Measurements from ENCODE around the gene CFAP100.

DNA sequence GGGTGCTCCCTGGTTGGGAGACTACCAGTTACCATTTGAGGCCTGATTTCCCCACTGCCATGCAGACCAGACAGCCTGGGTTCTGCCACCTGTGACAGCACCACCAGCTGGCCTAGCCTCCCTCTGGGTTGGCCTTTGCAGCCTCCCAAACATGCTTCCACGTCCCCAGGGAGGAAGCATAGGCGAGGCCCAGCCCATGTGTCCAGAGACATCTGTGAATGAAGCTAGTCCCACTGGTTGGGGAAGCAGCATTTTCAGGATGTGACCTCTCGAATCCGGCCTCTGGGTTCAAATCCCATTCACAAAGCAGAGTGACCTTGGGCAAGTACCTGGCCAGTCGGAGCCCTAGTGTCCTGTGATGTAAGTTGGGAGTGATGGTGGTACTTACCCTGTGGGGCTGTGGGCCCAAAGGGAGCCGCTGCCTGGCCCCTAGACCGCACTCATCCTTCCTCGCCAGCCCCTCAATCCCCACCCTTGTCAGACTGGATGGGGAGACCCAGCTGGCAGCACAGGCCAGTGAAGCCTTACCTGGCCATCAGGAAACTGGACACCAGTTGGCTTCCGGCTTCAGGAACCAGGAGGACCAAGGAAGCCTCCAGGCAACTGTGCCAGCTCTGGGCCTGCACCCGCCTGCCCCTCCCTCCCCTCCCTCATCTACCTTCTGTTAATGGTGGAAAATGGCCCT is 43.5 kb upstream of the CFAP100 start:
- TF ChIP-seq, protein P1, sequence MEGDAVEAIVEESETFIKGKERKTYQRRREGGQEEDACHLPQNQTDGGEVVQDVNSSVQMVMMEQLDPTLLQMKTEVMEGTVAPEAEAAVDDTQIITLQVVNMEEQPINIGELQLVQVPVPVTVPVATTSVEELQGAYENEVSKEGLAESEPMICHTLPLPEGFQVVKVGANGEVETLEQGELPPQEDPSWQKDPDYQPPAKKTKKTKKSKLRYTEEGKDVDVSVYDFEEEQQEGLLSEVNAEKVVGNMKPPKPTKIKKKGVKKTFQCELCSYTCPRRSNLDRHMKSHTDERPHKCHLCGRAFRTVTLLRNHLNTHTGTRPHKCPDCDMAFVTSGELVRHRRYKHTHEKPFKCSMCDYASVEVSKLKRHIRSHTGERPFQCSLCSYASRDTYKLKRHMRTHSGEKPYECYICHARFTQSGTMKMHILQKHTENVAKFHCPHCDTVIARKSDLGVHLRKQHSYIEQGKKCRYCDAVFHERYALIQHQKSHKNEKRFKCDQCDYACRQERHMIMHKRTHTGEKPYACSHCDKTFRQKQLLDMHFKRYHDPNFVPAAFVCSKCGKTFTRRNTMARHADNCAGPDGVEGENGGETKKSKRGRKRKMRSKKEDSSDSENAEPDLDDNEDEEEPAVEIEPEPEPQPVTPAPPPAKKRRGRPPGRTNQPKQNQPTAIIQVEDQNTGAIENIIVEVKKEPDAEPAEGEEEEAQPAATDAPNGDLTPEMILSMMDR (IDR thresholded peaks at IDR 0.05) = no peak
- no peak for TF ChIP-seq POLR2A (IDR thresholded peaks at IDR 0.05)
